Measurements from ENCODE around the gene KCNAB3. TPM values are rescaled to one million over a fixed set of nuclear protein-coding genes. Genes with fewer than 3 reads are reported as not detected.

The KCNAB3 gene
- total RNA-seq, 1 donor from 2014 or later = 6.0 TPM

GRCh38 chr17:7878234-7878633 is 51.4 kb downstream of the KCNAB3 start:
- no peaks in the 10 kb centered on the region for H3K9me3 Mint-ChIP-seq (ENCODE audit: low read depth)
- no peak overlapping the region for H3K27ac Mint-ChIP-seq
- H3K27me3 Mint-ChIP-seq = no peaks in the 10 kb centered on the region
- H3K4me1 Mint-ChIP-seq (ENCODE audit: low read depth) = no peaks in the 10 kb centered on the region
- TF ChIP-seq, protein P1, sequence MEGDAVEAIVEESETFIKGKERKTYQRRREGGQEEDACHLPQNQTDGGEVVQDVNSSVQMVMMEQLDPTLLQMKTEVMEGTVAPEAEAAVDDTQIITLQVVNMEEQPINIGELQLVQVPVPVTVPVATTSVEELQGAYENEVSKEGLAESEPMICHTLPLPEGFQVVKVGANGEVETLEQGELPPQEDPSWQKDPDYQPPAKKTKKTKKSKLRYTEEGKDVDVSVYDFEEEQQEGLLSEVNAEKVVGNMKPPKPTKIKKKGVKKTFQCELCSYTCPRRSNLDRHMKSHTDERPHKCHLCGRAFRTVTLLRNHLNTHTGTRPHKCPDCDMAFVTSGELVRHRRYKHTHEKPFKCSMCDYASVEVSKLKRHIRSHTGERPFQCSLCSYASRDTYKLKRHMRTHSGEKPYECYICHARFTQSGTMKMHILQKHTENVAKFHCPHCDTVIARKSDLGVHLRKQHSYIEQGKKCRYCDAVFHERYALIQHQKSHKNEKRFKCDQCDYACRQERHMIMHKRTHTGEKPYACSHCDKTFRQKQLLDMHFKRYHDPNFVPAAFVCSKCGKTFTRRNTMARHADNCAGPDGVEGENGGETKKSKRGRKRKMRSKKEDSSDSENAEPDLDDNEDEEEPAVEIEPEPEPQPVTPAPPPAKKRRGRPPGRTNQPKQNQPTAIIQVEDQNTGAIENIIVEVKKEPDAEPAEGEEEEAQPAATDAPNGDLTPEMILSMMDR (IDR thresholded peaks at IDR 0.05; ENCODE audit: unreplicated experiment) = no peak
- DNase-seq (ENCODE audit: low spot score, unreplicated experiment) = no peak
- peaks cover 12% of the 10 kb centered on the region for H3K36me3 Mint-ChIP-seq (ENCODE audit: insufficient read depth)
- H3K4me3 Mint-ChIP-seq (ENCODE audit: low read depth) = no peak overlapping the region

DNA sequence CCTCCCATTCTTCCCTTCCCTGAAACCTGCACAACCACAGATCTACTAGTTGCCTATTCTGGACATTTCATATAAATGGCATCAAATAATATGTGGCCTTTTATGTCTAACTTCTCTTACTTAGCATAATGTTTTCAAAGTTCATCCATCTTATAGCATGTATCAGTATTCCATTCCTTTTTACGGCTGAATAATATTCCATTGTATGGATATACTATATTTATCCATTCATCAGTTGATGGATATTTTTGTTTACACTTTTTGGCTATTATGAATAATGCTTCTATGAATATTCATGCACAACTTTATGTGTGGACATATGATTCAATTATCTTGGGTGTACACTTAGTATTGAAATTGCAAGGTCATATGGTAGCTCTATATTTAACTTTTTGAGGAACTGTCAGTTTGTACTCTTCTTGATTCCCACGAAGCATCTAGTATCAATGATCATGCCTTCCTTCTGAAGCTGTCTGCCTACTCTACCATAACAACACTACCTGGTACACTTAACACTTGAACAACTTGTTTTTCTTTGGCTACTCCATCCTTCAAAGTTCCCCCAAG is 53.8 kb downstream of the KCNAB3 start:
- no peak for DNase-seq (ENCODE audit: low spot score, unreplicated experiment)
- Mint-ChIP-seq H3K4me1 (ENCODE audit: low read depth) (no peaks in the 10 kb centered on the region), H3K36me3 (ENCODE audit: insufficient read depth) (peaks cover 14% of the 10 kb centered on the region), H3K9me3 (ENCODE audit: low read depth) (no peaks in the 10 kb centered on the region), H3K4me3 (ENCODE audit: low read depth) (no peak overlapping the region), H3K27me3 (no peaks in the 10 kb centered on the region), H3K27ac (no peak overlapping the region)
- TF ChIP-seq, protein P1 (IDR thresholded peaks at IDR 0.05; ENCODE audit: unreplicated experiment) = no peak

DNA sequence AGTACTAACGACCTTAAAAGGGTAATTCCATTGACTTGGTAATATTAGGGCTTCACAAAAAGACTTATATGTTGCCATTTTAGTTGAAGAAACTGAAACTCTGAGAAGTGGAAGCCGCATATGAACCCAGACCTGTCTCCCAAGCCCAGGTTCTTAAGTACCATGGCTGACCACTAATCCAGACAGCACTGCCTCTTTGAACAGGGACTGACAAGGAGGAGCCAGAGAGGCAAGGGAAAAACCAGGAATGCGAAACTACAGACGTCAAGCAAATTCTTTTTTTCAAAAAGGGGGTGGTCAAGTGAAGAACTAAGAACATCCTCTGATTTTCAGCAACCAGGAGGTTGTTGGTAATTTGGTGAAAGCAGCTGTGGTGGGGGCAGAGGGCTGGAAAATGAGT is 56.6 kb downstream of the KCNAB3 start:
- Mint-ChIP-seq H3K36me3 (ENCODE audit: insufficient read depth) (peaks cover 16% of the 10 kb centered on the region), H3K27ac (no peak overlapping the region), H3K9me3 (ENCODE audit: low read depth) (no peaks in the 10 kb centered on the region), H3K4me1 (ENCODE audit: low read depth) (no peaks in the 10 kb centered on the region), H3K27me3 (no peaks in the 10 kb centered on the region), H3K4me3 (ENCODE audit: low read depth) (no peak overlapping the region)
- TF ChIP-seq, protein P1 (IDR thresholded peaks at IDR 0.05; ENCODE audit: unreplicated experiment) = no peak
- no peak for DNase-seq (ENCODE audit: low spot score, unreplicated experiment)

Other genes starting within 250 kb of the KCNAB3 start
- 106 and 121 TPM in 2 replicates for gene TP53, start 242.4 kb downstream of the KCNAB3 start, total RNA-seq
- gene WRAP53, start 241.4 kb downstream of the KCNAB3 start, total RNA-seq = 26.4 and 28.0 TPM in 2 replicates
- 32.3 and 34.5 TPM in 2 replicates for gene EFNB3, start 224.7 kb downstream of the KCNAB3 start, total RNA-seq
- gene DNAH2, start 212.1 kb downstream of the KCNAB3 start, total RNA-seq = 0.22 and 0.29 TPM in 2 replicates
- 110 and 117 TPM in 2 replicates for gene KDM6B, start 95.6 kb downstream of the KCNAB3 start, total RNA-seq
- gene TMEM88, start 74.8 kb downstream of the KCNAB3 start, total RNA-seq = 11.3 and 15.8 TPM in 2 replicates
- gene NAA38, start 72.3 kb downstream of the KCNAB3 start, total RNA-seq = 63.4 and 70.0 TPM in 2 replicates
- 16.3 and 18.2 TPM in 2 replicates for gene CYB5D1, start 71.9 kb downstream of the KCNAB3 start, total RNA-seq
- 112 and 119 TPM in 2 replicates for gene CHD3, start 41.1 kb downstream of the KCNAB3 start, total RNA-seq
- gene RNF227, start 13.6 kb downstream of the KCNAB3 start, total RNA-seq = 1.8 and 2.3 TPM in 2 replicates
- gene TRAPPC1, start 2.1 kb upstream of the KCNAB3 start, total RNA-seq = 139 and 141 TPM in 2 replicates
- 47.7 and 51.6 TPM in 2 replicates for gene CNTROB, start 2.4 kb upstream of the KCNAB3 start, total RNA-seq
- gene GUCY2D, start 72.8 kb upstream of the KCNAB3 start, total RNA-seq = not detected in 2 replicates
- not detected in 2 replicates for gene ALOX15B, start 109.2 kb upstream of the KCNAB3 start, total RNA-seq
- 0.41 and 0.60 TPM in 2 replicates for gene ALOX12B, start 157.9 kb upstream of the KCNAB3 start, total RNA-seq
- gene ALOXE3, start 188.7 kb upstream of the KCNAB3 start, total RNA-seq = not detected in 2 replicates
- gene HES7, start 194.2 kb upstream of the KCNAB3 start, total RNA-seq = 0.47 TPM in 1 of 2 replicates, not detected in the other
- 37.2 and 40.8 TPM in 2 replicates for gene PER1, start 222.5 kb upstream of the KCNAB3 start, total RNA-seq
- gene VAMP2, start 233.1 kb upstream of the KCNAB3 start, total RNA-seq = 46.4 and 48.1 TPM in 2 replicates
- 24.6 and 28.1 TPM in 2 replicates for gene TMEM107, start 246.5 kb upstream of the KCNAB3 start, total RNA-seq

All from progenitor cell of endocrine pancreas (in vitro differentiated cells).